Right atrium auricular region (tissue), 2 donors: ENCODE results near the gene MALSU1. TPM values are rescaled to one million over a fixed set of nuclear protein-coding genes. Genes with fewer than 3 reads are reported as not detected.

Experiments
- DNase-seq: peaks from one replicate; pipeline ENCODE4 v3.0.0-alpha.2; 2019; ENCODE audit warnings: low spot score
- H3K27ac ChIP-seq, 2 donors: fragments of 200-600 bp; sonication (generic); 1 replicate in 1 of 2; 2 replicates in 1 of 2; pipeline ENCODE4 v1.5.1; 2016 to 2019
- H3K27me3 ChIP-seq, 2 donors: fragments of 200-600 bp; sonication (generic); one replicate each; pipeline versions ENCODE4 v1.5.1 to v1.6.0; 2017 to 2019
- H3K36me3 ChIP-seq: fragments of 200-600 bp; sonication (generic); one replicate; pipeline ENCODE4 v1.5.1; 2016
- H3K4me1 ChIP-seq, 2 donors: fragments of 200-600 bp; sonication (generic); one replicate each; pipeline versions ENCODE4 v1.5.1 to v1.6.0; 2017 to 2019
- H3K4me3 ChIP-seq, 2 donors: fragments of 200-600 bp; sonication (generic); 1 replicate in 1 of 2; 2 replicates in 1 of 2; pipeline ENCODE4 v1.5.1; 2017 to 2019; ENCODE audit warnings: mild to moderate bottlenecking in 1 of 2, moderate library complexity in 1 of 2
- H3K9me3 ChIP-seq, 2 donors: fragments of 200-600 bp; sonication (generic); one replicate each; pipeline ENCODE4 v1.5.1; 2019
- total RNA-seq, 2 donors: library from RNA; depleted of rRNA; stranded (reverse); fragments of >200 nt; gene quantifications; one replicate each; pipeline ENCODE4 v1.1.0, GENCODE V29; 2016
- TF ChIP-seq, protein P1 (sequence below), 2 donors: fragments of 200-600 bp; sonication (generic); IDR thresholded peaks; one replicate each; pipeline ENCODE4 v1.5.1; 2019; ENCODE audit warnings: antibody characterized with exemption in 2 of 2

Gene MALSU1
- total RNA-seq, 2 donors from 2014 or later, result 82.5 to 96.5 TPM

DNA sequence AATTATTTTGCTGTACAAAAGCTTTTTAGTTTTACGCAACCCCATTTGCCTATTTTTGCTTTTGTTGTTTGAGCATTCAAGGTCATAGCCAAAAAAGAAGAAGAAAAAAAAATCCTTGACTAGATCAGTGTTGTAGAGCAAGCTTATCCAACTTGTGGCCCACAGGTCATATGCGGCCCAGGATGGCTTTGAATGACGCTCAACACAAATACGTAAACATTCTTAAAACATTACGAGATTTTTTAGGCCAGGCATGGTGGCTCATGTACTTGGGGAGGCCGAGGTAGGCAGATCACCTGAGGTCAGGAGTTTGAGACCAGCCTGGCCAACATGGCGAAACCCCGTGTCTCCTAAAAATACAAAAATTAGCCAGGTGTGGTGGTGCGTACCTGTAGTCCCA is 8.1 kb upstream of the MALSU1 start:
- Histone ChIP-seq H3K4me3 (no peak overlapping the region), H3K27ac (no peak overlapping the region), H3K27me3 (no peaks in the 10 kb centered on the region), H3K36me3 (no peaks in the 10 kb centered on the region), H3K9me3 (no peaks in the 10 kb centered on the region), H3K4me1 (no peaks in the 10 kb centered on the region)
- TF ChIP-seq, protein P1, sequence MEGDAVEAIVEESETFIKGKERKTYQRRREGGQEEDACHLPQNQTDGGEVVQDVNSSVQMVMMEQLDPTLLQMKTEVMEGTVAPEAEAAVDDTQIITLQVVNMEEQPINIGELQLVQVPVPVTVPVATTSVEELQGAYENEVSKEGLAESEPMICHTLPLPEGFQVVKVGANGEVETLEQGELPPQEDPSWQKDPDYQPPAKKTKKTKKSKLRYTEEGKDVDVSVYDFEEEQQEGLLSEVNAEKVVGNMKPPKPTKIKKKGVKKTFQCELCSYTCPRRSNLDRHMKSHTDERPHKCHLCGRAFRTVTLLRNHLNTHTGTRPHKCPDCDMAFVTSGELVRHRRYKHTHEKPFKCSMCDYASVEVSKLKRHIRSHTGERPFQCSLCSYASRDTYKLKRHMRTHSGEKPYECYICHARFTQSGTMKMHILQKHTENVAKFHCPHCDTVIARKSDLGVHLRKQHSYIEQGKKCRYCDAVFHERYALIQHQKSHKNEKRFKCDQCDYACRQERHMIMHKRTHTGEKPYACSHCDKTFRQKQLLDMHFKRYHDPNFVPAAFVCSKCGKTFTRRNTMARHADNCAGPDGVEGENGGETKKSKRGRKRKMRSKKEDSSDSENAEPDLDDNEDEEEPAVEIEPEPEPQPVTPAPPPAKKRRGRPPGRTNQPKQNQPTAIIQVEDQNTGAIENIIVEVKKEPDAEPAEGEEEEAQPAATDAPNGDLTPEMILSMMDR (IDR thresholded peaks at IDR 0.05), result no peak
- no peak for DNase-seq

DNA sequence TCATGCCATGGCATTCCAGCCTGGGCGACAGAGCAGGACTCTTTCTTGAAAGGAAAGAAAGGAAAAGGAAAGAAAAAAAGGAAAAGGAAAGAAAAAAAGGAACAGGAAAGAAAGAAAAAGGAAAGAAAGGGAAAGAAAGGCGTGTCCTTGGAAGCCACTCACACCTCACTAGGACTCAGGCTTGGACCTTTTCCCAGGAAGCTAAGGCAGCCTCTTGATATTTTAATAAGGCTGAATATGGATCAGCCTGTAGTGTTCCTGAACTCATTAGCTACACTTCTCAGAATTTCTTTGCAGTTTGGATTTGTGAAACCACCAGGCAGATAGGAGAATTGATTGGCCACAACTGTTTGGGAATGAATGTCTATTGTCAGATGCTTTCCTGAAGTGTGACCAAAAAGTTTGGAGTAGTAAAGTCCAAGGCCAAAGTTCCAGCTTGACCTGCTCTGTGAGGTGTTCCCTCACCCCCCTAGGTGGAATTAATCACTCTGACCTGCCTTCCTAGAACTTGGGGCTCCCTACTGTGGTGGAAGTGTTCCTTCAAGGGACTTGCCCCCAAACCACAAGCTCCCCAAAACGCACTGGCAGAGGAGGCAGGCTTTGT is 7.1 kb upstream of the MALSU1 start:
- Histone ChIP-seq H3K27ac (no peak overlapping the region), H3K36me3 (no peaks in the 10 kb centered on the region), H3K9me3 (no peaks in the 10 kb centered on the region), H3K4me1 (no peaks in the 10 kb centered on the region), H3K27me3 (no peaks in the 10 kb centered on the region), H3K4me3 (no peak overlapping the region)
- DNase-seq, result no peak
- TF ChIP-seq, protein P1 (IDR thresholded peaks at IDR 0.05), result no peak

DNA sequence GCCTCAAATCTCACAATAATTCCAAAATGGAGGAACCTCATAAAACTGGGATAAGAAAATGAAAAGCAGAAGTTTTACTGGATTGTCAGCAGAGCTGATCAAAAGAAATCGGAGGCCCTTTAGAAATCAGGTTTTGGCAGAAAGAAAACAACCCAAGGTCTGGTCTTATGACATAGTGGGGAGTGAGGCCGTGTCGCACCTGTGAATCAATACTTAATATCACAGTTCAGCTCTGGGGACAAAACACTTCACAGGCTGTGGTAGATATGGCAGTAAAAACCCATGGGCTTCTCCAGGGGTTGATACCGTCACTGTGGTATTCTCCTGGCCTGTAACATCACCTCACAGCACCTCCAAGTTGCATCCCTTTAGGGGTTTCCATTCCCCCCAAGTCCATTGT is 6.5 kb upstream of the MALSU1 start:
- Histone ChIP-seq H3K27me3 (no peaks in the 10 kb centered on the region), H3K36me3 (no peaks in the 10 kb centered on the region), H3K9me3 (no peaks in the 10 kb centered on the region), H3K27ac (no peak overlapping the region), H3K4me1 (no peaks in the 10 kb centered on the region), H3K4me3 (no peak overlapping the region)
- TF ChIP-seq, protein P1 (IDR thresholded peaks at IDR 0.05), result no peak
- no peak for DNase-seq

DNA sequence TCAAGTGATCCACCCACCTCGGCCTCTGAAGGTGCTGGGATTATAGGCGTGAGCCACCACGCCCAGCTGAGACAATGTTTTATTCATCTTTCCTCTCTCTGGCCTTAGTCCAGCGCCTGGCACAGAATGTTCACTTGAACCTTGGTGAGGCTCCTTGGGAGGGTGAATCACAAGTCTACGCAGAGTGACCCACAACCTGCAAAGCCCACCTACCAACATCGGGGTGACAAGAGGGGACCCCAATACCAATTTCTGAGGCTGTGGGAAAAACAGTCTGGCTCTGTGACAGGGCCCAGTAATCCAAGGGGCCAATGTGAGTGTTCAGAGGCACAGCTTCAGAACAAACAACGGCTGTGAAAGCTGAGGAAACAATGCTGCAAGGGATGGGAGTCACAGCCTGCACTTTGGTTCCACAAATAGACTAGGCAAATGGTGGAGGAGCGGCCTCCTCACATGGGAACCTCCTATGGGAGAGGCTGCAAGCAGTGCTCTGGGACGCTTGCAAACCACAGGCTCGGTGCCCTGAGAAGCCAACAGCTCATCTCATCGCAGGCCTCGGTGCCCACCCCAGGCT is 5.6 kb upstream of the MALSU1 start:
- Histone ChIP-seq H3K9me3 (no peaks in the 10 kb centered on the region), H3K4me3 (no peak overlapping the region), H3K27ac (no peak overlapping the region), H3K4me1 (peaks cover 0 to 7% of the 10 kb centered on the region in 2 donors), H3K27me3 (no peaks in the 10 kb centered on the region), H3K36me3 (no peaks in the 10 kb centered on the region)
- no peak for DNase-seq
- TF ChIP-seq, protein P1 (IDR thresholded peaks at IDR 0.05), result no peak

DNA sequence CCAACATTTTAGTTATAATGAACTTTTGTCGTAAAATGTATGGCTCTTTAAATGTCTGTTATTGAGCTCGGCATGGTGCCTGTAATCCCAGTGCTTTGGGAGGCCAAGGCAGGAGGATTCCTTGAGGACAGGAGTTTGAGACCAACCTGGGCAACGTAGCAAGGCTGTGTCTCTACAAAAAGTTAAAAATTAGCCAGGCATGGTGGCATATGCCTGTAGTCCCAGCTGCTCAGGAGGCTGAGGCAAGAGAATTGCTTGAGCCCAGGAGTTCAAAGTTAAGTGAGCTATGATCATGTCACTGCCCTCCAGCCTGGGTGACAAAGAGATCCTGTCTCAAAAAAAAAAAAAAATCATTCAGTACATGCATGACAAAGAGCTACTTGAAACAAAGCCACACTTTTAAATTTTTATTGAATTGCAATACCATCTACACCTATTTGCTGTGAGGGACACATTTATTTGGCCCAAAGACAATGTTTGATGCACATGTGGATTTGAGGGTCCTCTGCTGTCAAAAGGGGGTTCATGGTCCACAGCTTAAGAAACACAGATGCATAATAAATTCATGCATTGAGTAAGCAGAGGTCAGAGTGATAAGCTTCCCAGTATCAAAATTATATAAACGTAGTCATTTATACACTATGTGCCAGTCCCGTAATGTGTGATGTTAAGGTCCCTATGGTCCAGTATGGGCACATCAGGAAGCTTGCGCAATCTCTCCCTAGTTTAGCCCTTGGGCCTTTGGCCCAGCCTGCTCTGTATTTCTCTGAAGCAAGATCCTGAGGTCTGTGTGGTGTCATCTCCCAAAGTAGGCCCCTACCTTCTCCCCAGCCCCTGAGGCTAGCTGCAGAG is 4.4 kb upstream of the MALSU1 start:
- peaks cover 0 to 11% of the 10 kb centered on the region in 2 donors for H3K4me1 ChIP-seq
- no peaks in the 10 kb centered on the region for H3K27me3 ChIP-seq
- DNase-seq, result no peak
- no peaks in the 10 kb centered on the region for H3K36me3 ChIP-seq
- H3K4me3 ChIP-seq, result no peak overlapping the region
- H3K27ac ChIP-seq, result no peak overlapping the region
- TF ChIP-seq, protein P1 (IDR thresholded peaks at IDR 0.05), result no peak
- no peaks in the 10 kb centered on the region for H3K9me3 ChIP-seq
